OCI-LY3 (cell line): ENCODE data around the gene ZBED3.

Source experiments
- EZH2phosphoT487 ChIP-seq: fragments of 200-600 bp; shearing (Covaris generic); IDR thresholded peaks from 2 replicates; pipeline ENCODE4 v1.6.1; 2018; ENCODE audit warnings: antibody characterized with exemption, mixed run types, low read depth
- TF ChIP-seq, protein P1 (sequence below): fragments of 200-600, 300-600 bp; sonication (generic); IDR thresholded peaks from 2 replicates; pipeline ENCODE4 v1.5.1; 2014; ENCODE audit warnings: antibody characterized with exemption, low read length, low read depth

DNA sequence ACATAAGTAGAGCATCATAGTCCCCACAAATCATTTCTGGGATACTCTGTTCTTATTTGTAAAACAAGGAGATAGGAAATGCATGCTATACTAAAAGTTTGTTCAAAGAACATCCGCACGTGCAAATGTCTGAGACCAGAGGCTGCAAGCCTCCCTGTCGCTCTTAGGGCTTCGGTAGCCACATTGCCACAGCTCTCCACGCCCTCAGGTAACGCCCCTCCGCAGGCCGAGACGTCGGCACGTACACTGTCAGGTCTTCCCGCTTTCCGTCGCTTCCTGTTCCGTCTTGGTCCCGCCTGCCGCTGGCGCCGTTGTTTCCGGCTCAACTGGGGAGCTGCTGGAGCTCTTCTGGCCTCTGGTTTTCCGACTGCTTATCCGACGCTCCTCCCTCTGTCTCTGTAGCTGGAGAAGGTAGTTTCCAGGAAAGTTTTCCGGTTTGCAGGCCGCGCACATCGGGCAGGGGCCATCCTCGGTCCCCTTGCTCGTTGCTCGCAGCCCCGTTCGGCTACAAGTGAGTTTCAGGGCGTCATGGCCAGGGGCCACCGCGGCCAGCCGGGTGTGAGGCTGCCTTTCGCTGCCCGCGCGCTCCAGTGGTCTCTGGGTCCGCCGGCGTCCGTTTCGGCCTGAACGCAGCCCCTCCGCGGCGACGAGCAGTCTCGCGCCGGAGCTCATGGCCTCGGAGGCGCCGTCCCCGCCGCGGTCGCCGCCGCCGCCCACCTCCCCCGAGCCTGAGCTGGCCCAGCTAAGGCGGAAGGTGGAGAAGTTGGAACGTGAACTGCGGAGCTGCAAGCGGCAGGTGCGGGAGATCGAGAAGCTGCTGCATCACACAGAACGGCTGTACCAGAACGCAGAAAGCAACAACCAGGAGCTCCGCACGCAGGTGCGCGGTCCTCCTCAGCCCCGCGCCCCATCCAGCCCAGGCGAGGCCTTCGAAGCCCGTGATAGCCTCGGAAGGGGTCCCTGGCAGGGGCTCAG is 56.7 kb downstream of the ZBED3 start, which contains the start of gene AGGF1:
- no peak for TF ChIP-seq EZH2phosphoT487
- TF ChIP-seq, protein P1, sequence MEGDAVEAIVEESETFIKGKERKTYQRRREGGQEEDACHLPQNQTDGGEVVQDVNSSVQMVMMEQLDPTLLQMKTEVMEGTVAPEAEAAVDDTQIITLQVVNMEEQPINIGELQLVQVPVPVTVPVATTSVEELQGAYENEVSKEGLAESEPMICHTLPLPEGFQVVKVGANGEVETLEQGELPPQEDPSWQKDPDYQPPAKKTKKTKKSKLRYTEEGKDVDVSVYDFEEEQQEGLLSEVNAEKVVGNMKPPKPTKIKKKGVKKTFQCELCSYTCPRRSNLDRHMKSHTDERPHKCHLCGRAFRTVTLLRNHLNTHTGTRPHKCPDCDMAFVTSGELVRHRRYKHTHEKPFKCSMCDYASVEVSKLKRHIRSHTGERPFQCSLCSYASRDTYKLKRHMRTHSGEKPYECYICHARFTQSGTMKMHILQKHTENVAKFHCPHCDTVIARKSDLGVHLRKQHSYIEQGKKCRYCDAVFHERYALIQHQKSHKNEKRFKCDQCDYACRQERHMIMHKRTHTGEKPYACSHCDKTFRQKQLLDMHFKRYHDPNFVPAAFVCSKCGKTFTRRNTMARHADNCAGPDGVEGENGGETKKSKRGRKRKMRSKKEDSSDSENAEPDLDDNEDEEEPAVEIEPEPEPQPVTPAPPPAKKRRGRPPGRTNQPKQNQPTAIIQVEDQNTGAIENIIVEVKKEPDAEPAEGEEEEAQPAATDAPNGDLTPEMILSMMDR: no peak
